ENCODE measurements around the gene PRKAR2A.

GRCh38 chr3:48881652-48882114 lies 34.0 kb upstream of the PRKAR2A start:
- no peak for TF ChIP-seq CTCF (IDR thresholded peaks at IDR 0.05)
- no peak for TF ChIP-seq POLR2A (IDR thresholded peaks at IDR 0.05)
